Mucosa of stomach (tissue), 1 donor: Measurements from ENCODE around the gene FBF1.
"Not testable (repeated sequence)": the region's sequence is repeated elsewhere in the genome, so short reads cannot be mapped to it uniquely, and the experiment has no call there.

ENCODE experiments used
- H3K27me3 ChIP-seq: one replicate; pipeline ENCODE4 v1.7.0; 2013; ENCODE audit warnings: mild to moderate bottlenecking, low read length; ENCODE audit not compliant: control insufficient read depth, insufficient read depth
- H3K36me3 ChIP-seq: one replicate; pipeline ENCODE4 v1.7.0; 2013; ENCODE audit warnings: low read length; ENCODE audit not compliant: control insufficient read depth, insufficient read depth
- H3K4me1 ChIP-seq: one replicate; pipeline ENCODE4 v1.7.0; 2013; ENCODE audit warnings: mild to moderate bottlenecking, low read length; ENCODE audit not compliant: control insufficient read depth, insufficient read depth
- H3K4me3 ChIP-seq: one replicate; pipeline ENCODE4 v1.7.0; 2013; ENCODE audit warnings: low read length
- H3K9ac ChIP-seq: one replicate; pipeline ENCODE4 v1.7.0; 2013; ENCODE audit warnings: mild to moderate bottlenecking, low read length, moderate library complexity
- H3K9me3 ChIP-seq: one replicate; pipeline ENCODE4 v1.7.0; 2013; ENCODE audit warnings: mild to moderate bottlenecking, low read length, moderate library complexity; ENCODE audit not compliant: control insufficient read depth
- donor health status: Pancreatic carcinoma.

Gene FBF1

GRCh38 chr17:75896415-75897159 is 44.3 kb downstream of the FBF1 start, which contains the start of gene TRIM65:
Gene TRIM65, minus strand, starts transcription at chr17:75896951. Its CDS starts 14 bp downstream, at chr17:75896937.
- no peaks in the 10 kb centered on the region for H3K36me3 ChIP-seq
- peaks cover 29% of the 10 kb centered on the region for H3K4me1 ChIP-seq
- H3K4me3 ChIP-seq: peak within 1 kb of the TSS; percentile 20

GRCh38 chr17:75895370-75896155 is 45.3 kb downstream of the FBF1 start:
- H3K27me3 ChIP-seq: no peaks in the 10 kb centered on the region
- H3K9me3 ChIP-seq: no peaks in the 10 kb centered on the region
- H3K36me3 ChIP-seq: no peaks in the 10 kb centered on the region
- peaks cover 29% of the 10 kb centered on the region for H3K4me1 ChIP-seq
- H3K9ac ChIP-seq: peak overlapping the region; percentile 63
- peak overlapping the region; percentile 20 for H3K4me3 ChIP-seq

More at GRCh38 chr17:75896415-75897159, 44.3 kb downstream of the FBF1 start, which contains the start of gene TRIM65:
- peak within 1 kb of the TSS; percentile 63 for H3K9ac ChIP-seq
- no peaks in the 10 kb centered on the region for H3K27me3 ChIP-seq
- H3K9me3 ChIP-seq: no peaks in the 10 kb centered on the region

- H3K36me3 ChIP-seq: no peaks in the 10 kb centered on the region
- H3K9ac ChIP-seq: peak overlapping the region; percentile 8
- peaks cover 29% of the 10 kb centered on the region for H3K4me1 ChIP-seq
- H3K9me3 ChIP-seq: no peaks in the 10 kb centered on the region
- H3K4me3 ChIP-seq: no peak overlapping the region
- H3K27me3 ChIP-seq: no peaks in the 10 kb centered on the region
Measured at GRCh38 chr17:75894049-75894733, 46.7 kb downstream of the FBF1 start.

- no peaks in the 10 kb centered on the region for H3K9me3 ChIP-seq
- H3K9ac ChIP-seq: peak overlapping the region; percentile 8
- peaks cover 29% of the 10 kb centered on the region for H3K4me1 ChIP-seq
- no peaks in the 10 kb centered on the region for H3K36me3 ChIP-seq
- H3K27me3 ChIP-seq: no peaks in the 10 kb centered on the region
- no peak overlapping the region for H3K4me3 ChIP-seq
Measured at GRCh38 chr17:75893305-75894048, 47.4 kb downstream of the FBF1 start.

DNA sequence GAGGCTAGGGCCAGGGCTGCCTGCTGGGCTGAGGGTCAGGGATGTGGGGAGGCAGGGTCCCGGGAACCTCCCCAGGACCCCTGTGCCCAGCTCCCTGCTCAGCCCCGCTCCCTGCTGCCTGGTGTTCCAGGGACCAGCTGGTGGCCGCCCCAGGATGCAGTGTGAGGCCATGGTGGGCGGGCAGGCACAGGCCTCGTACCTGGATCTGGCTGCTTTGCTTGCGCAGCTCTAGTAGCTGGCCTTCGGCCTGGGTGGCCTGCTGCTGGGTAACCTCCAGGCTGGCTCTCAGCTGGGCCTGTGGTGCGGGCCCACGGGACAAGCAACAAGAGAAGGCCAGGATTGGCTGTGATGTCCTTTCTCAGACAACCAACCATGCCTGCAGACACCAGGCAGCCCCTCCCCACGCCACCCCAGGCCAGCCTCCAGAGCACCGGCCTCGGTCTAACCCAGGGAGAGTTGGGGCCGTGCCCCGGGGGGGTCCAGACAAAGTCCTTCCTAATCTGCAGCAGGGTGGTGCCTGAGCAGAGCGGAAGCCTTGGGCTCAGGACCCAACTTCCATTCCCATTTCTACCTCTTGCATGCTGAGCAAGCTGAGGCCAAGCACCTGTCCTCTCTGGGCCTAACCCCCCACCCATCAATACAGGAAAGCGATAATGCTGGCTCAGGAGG is 48.2 kb downstream of the FBF1 start:
- no peaks in the 10 kb centered on the region for H3K36me3 ChIP-seq
- peaks cover 28% of the 10 kb centered on the region for H3K4me1 ChIP-seq
- H3K9me3 ChIP-seq: no peaks in the 10 kb centered on the region
- H3K4me3 ChIP-seq: no peak overlapping the region
- no peak overlapping the region for H3K9ac ChIP-seq
- no peaks in the 10 kb centered on the region for H3K27me3 ChIP-seq

DNA sequence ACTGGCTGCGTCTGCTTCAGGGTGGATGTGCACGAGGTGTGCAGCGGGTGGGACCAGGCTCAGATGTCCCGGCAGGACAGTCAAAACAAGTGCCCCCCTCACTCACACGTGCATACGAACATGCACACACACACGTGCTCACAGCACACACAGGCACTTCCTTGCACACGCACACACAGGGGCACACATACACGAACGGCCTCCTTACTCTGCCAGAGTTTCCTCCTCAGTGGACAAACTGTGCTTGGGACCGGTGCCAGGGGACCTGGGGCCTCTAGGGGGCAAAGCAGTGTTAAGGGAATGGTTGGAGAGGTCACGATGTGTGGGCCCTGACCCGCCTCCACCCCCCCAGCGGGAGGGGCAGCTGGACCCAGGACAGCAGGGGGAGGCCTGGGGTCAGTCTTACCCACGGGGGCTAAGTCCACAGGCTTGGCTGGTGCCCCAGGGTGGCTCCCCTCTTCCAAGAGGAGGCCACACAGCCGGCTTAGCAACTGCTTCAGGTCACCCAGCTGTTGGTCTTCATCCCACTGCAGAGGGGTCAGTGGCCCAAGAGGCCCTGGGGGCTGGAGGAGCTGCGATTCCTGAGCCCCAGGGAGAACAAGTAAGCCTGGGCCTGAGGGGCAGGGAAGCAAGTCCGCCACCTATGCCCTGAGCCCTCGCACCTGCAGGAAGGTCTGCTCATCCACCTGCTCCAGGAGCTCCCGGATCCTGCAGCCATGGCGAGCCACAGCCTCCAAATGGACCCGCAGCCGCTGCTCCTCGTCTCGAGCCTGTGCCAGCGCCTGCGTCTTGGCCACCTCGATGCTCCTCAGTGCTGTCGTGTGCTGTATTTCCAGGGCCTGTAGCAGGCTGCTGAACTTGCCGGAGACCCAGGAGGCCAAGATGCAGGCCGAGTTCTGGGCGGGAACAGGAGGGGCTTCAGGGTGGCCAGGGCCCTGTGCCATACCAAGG is 49.0 kb downstream of the FBF1 start:
- peaks cover 20% of the 10 kb centered on the region for H3K4me1 ChIP-seq
- no peaks in the 10 kb centered on the region for H3K27me3 ChIP-seq
- no peaks in the 10 kb centered on the region for H3K36me3 ChIP-seq
- H3K9me3 ChIP-seq: no peaks in the 10 kb centered on the region
- no peak overlapping the region for H3K4me3 ChIP-seq
- H3K9ac ChIP-seq: no peak overlapping the region

DNA sequence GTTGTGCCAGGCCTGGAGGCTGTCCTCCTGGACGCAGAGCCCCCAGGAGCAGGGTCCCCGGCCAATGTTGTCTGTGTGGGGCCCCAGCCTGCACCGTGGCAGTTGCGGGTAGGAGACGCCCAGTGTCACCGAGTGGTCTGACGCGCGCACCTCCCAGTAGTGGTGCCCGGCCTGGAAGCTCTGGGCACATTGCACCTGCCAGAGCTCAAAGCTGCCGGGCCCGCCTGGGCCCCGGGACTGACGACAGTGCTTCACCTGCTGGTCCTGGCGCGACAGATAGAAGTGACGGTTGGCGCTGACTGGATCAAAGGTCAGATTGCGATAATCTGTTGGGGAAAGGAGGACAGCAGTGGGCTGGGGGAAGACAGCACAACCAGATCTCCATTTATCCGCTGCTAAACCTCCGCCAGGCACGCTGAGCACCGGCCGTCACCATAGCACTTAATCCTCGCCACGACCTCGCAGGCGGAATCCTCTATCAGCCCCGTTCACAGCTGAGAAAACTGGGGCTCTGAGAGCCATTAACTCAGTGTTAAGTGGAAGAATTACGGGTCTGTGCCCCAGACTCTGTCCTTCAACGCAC is 49.7 kb downstream of the FBF1 start:
- H3K4me3 ChIP-seq: no peak overlapping the region
- H3K4me1 ChIP-seq: peaks cover 20% of the 10 kb centered on the region
- H3K36me3 ChIP-seq: no peaks in the 10 kb centered on the region
- no peaks in the 10 kb centered on the region for H3K9me3 ChIP-seq
- H3K9ac ChIP-seq: no peak overlapping the region
- no peaks in the 10 kb centered on the region for H3K27me3 ChIP-seq

GRCh38 chr17:75889454-75889853 is 51.4 kb downstream of the FBF1 start:
- H3K9ac ChIP-seq: no peak overlapping the region
- no peaks in the 10 kb centered on the region for H3K36me3 ChIP-seq
- H3K27me3 ChIP-seq: no peaks in the 10 kb centered on the region
- no peaks in the 10 kb centered on the region for H3K9me3 ChIP-seq
- H3K4me1 ChIP-seq: peaks cover 5% of the 10 kb centered on the region
- no peak overlapping the region for H3K4me3 ChIP-seq

DNA sequence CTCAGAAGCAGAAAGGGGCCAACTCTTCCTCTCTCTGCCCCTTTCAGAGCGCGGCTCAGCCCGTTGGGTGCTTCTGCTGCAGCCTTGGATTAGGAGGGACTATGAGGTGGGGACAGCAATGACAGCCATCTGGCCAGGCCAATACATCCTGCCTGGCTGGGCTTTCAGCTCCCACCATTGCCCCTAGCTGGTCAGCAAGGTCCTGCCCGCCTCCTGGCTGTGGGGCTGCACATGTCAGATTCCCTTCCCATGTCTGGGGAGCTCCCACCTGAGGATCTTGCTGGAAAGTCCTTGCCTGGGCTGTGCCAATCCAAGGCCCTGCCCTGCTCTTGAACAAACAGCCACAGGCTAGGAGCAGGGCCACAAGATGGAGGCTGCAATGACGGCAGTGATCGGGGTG is 52.4 kb downstream of the FBF1 start:
- Histone ChIP-seq H3K9me3 (no peaks in the 10 kb centered on the region), H3K27me3 (no peaks in the 10 kb centered on the region), H3K4me3 (no peak overlapping the region), H3K36me3 (no peaks in the 10 kb centered on the region), H3K4me1 (no peaks in the 10 kb centered on the region), H3K9ac (no peak overlapping the region)

DNA sequence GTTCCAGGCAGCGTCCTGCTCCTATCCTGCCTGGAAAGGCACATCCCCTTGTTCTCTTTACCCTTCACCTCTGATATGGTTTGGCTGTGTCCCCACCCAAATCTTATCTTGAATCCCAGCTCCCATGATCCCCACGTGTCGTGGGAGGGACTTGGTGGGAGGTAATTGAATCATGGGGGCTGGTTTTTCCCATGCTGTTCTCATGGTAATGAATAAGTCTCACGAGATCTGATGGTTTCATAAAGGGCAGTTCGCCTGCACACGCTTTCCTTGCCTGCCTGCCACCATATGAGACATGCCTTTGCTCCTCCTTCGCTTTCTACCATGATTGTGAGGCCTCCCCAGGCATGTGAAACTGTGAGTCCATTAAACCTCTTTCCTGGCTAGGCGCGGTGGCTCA is 55.0 kb downstream of the FBF1 start:
- not testable (repeated sequence) for H3K27me3 ChIP-seq, H3K9ac ChIP-seq, H3K9me3 ChIP-seq, H3K36me3 ChIP-seq, H3K4me3 ChIP-seq
- H3K4me1 ChIP-seq: peaks cover 10% of the 10 kb centered on the region
